ENCODE data around the gene TNFRSF11A. TPM values are rescaled to one million over a fixed set of nuclear protein-coding genes. Genes with fewer than 3 reads are reported as not detected.

TNFRSF11A gene
- total RNA-seq, result 10 to 100 TPM; 56.2 to 83.3 TPM
- long read RNA-seq, full-length matches to known transcripts, result 4 of 24 reads
- long read RNA-seq, partial matches to known transcripts, result 18 of 24 reads
- long read RNA-seq, other reads (novel, unspliced or antisense), result 2 of 24 reads

- intact Hi-C loops (cut with DNase I, micrococcal nuclease), result no loop called here
- peak; percentile 62 for ATAC-seq
- peak; percentile 60 to 79 for DNase-seq
These were observed at the start of gene TNFRSF11A for GRCh38 chr18:62324917-62325805. TNFRSF11A (plus strand) TSS chr18:62325310; CDS start chr18:62325353, 43 bp downstream.

- ATAC-seq, result no peak
- DNase-seq, result no peak
- intact Hi-C loops (cut with DNase I, micrococcal nuclease), result no loop called here
These were observed 48.1 kb upstream of the TNFRSF11A start for GRCh38 chr18:62277045-62277444.

GRCh38 chr18:62279561-62279960 is 45.5 kb upstream of the TNFRSF11A start:
- DNase-seq, result no peak
- intact Hi-C loops (cut with DNase I, micrococcal nuclease), result no loop called here
- no peak for ATAC-seq

- DNase-seq (no peak), ATAC-seq (no peak)
- intact Hi-C loops (cut with DNase I, micrococcal nuclease), result no loop called here
These were observed 45.1 kb upstream of the TNFRSF11A start for GRCh38 chr18:62280058-62280457.

GRCh38 chr18:62280786-62281185 is 44.3 kb upstream of the TNFRSF11A start:
- intact Hi-C loops (cut with DNase I, micrococcal nuclease), result no loop called here
- ATAC-seq (no peak), DNase-seq (no peak)

- intact Hi-C loops (cut with DNase I, micrococcal nuclease), result no loop called here
- ATAC-seq, result no peak
- DNase-seq, result no peak
These were observed 43.4 kb upstream of the TNFRSF11A start for GRCh38 chr18:62281684-62282083.

GRCh38 chr18:62282188-62282629 is 42.9 kb upstream of the TNFRSF11A start:
- intact Hi-C loops (cut with DNase I, micrococcal nuclease), result no loop called here
- no peak for DNase-seq
- ATAC-seq, result no peak

- DNase-seq, result no peak
- intact Hi-C loops (cut with DNase I, micrococcal nuclease), result no loop called here
- ATAC-seq, result no peak
These were observed 40.5 kb upstream of the TNFRSF11A start for GRCh38 chr18:62284637-62285036.

GRCh38 chr18:62285281-62285680 is 39.8 kb upstream of the TNFRSF11A start:
- intact Hi-C loops (cut with DNase I, micrococcal nuclease), result no loop called here
- ATAC-seq, result no peak
- DNase-seq, result no peak

- peak; percentile 88 for ATAC-seq
- intact Hi-C loops (cut with DNase I, micrococcal nuclease), result no loop called here
These were observed 37.1 kb upstream of the TNFRSF11A start for GRCh38 chr18:62287781-62288664.

GRCh38 chr18:62288665-62289008 is 36.5 kb upstream of the TNFRSF11A start:
- ATAC-seq (no peak), DNase-seq (no peak)
- intact Hi-C loops (cut with DNase I, micrococcal nuclease), result no loop called here

More at GRCh38 chr18:62287781-62288664, 37.1 kb upstream of the TNFRSF11A start:
- DNase-seq, result no peak

GRCh38 chr18:62289047-62289446 is 36.1 kb upstream of the TNFRSF11A start:
- ATAC-seq, result peak; percentile 65
- no peak for DNase-seq
- intact Hi-C loops (cut with DNase I, micrococcal nuclease), result no loop called here

GRCh38 chr18:62294073-62294472 is 31.0 kb upstream of the TNFRSF11A start:
- no peak for DNase-seq
- intact Hi-C loops (cut with DNase I, micrococcal nuclease), result no loop called here
- ATAC-seq, result no peak

GRCh38 chr18:62300359-62300963 is 24.6 kb upstream of the TNFRSF11A start:
- DNase-seq, result no peak
- ATAC-seq, result no peak
- intact Hi-C loops (cut with DNase I, micrococcal nuclease), result no loop called here

GRCh38 chr18:62301322-62301721 is 23.8 kb upstream of the TNFRSF11A start:
- DNase-seq, result no peak
- intact Hi-C loops (cut with DNase I, micrococcal nuclease), result no loop called here
- ATAC-seq, result no peak

GRCh38 chr18:62312851-62313250 is 12.3 kb upstream of the TNFRSF11A start:
- intact Hi-C loops (cut with DNase I, micrococcal nuclease), result no loop called here
- ATAC-seq (no peak), DNase-seq (no peak)

- intact Hi-C loops (cut with DNase I, micrococcal nuclease), result no loop called here
- no peak for ATAC-seq
- no peak for DNase-seq
These were observed 6.6 kb upstream of the TNFRSF11A start for GRCh38 chr18:62318228-62319180.

GRCh38 chr18:62321201-62321600 is 3.9 kb upstream of the TNFRSF11A start:
- intact Hi-C loops (cut with DNase I, micrococcal nuclease), result no loop called here
- ATAC-seq, result no peak
- no peak for DNase-seq
